Fibroblast of the conjunctiva (primary cell): ENCODE data around the gene ALDOC.
A peak's percentile ranks its signal among the peaks of the same experiment; 100 is the strongest.
"Not testable (repeated sequence)": the region's sequence is repeated elsewhere in the genome, so short reads cannot be mapped to it uniquely, and the experiment has no call there.

Experiments
- DNase-seq: peaks from one replicate; pipeline ENCODE4 v3.0.0-alpha.2; 2010; ENCODE audit warnings: low read depth

Gene ALDOC

DNA sequence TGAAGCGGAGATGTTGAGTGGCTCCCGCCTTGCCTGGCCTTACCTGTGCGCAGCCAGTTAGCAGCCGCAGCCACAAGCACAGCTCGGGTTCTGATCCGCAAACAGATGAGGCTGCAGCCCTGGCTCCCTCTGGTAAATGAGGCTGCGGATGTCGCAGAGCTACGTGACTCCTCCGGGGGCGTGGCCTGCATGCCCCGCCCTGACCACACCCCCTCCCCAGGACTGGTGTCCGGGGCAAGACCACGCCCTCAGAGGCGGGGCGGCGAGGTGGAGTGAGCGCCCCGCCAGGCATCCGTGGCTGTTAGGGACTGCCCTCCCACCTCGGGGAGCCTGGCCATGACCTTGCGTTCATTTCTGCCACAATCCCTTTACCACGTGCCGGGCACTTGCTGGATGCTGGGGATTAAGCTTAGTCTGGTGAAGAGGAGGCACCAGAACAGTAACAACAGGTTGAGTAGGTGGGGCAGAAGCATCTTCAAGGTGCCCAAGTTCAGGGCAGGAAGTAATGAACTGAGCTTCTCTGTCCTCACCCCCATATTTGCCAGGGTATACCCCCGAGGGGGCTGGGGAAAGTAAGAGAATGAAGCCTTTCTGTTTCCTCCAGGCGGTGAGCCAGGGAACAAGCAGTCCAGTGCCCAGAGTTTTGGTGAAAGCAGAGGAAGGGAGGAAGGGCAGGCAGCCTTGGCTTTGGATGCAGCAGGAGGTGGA is at the start of gene ALDOC:
TSS of gene ALDOC (minus strand) at position 138 of the 708 bp plus-strand sequence. CDS start 1,363 bp downstream, outside the sequence.
- DNase-seq: peak; percentile 89

DNA sequence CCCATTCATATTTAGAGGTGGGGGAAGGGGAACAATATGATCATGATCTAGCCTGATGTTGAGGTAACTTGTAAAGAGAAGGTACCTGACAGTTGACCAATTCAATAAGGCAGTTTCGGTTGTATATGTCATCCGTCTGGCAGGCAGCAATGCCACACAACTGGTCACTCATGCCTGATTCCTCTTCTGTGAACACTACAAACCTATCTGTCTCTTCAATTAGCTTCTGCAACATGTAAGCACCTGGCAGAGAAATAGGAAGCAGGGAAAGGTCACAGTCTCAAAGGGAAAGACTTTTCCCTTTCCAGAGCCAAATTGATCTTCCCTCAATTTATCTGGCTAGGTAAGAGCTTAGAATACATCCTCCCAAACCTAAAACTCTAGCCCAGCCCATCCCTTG is 47.5 kb upstream of the ALDOC start:
- DNase-seq: no peak

DNA sequence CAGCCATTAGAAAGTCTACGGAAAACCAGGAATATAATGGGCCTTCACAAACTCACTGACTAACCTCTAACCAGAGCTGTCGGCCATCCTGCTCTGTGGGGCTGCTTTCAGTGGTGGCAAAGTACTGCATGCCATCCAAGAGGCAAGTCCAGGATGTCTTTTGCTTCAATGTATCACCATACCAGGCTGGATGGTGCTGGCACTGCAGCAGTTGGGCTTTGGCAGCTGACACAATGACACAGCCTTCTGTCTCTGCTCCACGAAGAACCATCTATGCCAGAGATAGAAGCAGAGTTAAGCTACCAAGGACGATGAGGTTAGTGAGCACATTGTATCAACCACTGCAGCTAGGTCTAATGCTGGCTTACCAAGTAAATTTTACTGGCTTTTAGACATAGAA is 47.0 kb upstream of the ALDOC start:
- DNase-seq: no peak

DNA sequence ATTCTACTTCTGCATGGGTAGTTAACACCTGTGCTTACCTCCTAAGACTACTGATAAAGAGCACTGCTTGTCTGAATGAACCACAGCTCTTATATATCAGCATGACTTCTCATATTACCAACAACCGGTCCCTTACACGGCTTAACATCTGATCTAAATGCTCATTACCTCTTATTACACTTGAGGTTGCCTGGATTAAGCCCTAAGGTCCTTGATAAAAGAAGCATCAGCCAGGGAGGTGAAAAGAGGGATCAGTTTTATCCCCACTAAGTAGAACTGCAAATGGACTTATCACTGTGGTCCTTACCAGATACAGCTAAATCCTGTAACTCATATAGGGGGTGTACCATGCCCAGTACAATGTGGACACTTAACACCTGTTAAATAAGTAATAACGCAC is 45.5 kb upstream of the ALDOC start:
- no peak for DNase-seq

DNA sequence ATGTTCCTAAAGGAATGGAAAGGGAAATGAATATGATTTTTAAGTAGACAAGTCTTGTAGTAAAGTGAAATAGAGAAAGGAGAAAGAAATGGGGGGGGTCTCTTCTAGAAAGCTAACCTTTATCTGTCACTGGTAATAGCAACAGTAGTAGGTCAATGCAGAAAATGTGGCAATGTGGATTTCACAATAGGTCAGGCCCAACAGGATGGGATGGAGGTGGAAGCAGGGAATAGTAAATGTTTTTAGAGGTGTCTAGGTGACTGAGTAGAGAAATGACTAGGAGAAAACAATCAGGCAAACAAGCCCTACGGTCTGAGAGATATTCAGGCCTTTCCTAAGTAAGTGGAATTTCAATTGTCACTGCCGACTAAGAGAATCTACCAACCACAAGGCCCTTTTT is 43.3 kb upstream of the ALDOC start:
- DNase-seq: no peak

DNA sequence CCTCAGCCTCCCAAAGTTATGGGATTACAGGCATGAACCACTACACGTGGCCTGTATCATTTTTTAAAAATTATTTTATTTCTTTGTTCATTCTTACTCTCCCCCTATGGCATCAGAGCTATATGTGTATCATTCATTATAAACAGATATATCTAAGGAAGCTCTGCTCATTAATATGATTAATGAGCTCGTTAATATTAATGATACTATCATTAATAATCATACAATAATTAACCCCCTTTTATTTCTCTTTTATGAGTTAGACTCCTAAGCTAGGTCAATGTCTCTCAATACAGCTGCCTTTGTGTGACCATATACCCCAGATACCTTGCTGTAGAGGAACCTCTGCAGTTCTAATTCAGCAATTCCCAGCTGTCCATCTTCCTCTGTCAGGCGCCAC is 41.8 kb upstream of the ALDOC start:
- no peak for DNase-seq

DNA sequence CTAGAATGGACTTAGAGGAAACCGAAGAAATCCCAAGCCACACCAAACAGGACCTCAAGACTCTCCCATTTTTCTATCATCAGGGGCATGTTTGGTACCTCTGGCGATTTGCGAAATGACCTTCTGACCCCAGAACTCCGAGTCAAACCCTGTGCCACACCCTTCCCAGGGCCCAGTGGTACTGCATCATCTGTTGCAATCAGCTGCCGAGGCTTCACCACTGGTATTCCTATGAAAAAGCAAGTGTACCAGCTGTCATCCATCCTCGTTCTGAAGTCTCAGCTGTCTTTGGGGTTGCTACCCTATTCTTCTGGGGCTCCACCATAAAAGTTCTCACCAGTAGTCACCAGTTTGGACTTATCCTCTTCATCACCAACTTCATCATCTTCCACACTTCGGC is 39.6 kb upstream of the ALDOC start:
- DNase-seq: no peak

DNA sequence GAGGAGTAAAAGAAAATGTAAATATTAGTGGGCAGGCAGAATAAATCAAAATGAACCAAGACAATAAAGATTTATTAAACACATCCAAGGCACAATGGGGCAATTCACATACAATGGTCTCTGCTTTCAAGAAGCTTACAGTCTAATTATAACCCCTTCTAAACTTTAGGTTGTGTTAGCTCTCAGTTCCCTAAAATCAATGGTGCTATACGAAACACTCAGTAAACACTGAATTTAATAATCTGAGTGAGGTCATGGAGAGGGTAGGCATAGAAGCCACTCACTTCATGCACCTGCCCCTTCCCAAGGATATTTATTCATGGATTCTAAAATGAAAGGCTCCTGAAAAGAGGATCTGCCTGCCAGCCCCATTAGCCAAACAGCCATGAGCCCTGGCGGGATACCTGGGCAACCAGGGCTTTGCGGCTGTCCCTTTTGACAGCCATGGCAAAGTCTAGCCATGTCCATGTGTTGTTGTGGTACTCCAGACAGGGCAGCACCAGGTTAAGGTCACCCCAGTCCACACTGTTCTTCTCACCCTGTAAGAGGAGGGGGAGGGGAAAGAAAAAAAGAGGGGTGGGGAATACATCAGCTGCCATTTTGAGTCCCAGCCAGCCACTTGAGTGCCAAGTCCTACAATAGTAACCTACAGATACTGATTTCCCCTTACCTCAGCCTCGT is 38.7 kb upstream of the ALDOC start:
- DNase-seq: no peak

DNA sequence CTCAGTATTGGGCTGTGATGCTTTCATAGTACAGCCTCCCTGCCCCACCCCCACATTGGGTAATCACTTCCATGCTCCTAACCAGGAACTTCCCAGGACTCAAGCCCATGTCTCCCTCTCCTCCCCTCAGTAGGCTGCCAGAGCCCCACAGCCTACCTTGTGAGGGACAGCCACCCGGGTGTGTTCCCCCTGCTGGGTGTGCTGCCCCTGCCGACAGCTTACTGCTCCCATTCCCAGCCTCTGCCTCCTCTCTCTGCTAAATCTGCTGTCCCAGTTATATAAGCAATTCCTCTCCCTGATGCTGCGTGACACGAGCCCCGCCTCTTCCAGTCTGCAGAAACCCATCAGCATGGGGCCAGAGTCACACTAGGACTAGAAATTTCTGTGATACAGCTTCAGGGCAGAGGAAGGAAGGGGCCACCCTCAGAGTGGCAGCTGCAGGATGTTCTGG is 37.3 kb upstream of the ALDOC start, which contains the start of gene RSKR:
TSS of gene RSKR (minus strand) at position 255 of the 451 bp plus-strand sequence. CDS start at position 231, 24 bp downstream.
- no peak for DNase-seq

DNA sequence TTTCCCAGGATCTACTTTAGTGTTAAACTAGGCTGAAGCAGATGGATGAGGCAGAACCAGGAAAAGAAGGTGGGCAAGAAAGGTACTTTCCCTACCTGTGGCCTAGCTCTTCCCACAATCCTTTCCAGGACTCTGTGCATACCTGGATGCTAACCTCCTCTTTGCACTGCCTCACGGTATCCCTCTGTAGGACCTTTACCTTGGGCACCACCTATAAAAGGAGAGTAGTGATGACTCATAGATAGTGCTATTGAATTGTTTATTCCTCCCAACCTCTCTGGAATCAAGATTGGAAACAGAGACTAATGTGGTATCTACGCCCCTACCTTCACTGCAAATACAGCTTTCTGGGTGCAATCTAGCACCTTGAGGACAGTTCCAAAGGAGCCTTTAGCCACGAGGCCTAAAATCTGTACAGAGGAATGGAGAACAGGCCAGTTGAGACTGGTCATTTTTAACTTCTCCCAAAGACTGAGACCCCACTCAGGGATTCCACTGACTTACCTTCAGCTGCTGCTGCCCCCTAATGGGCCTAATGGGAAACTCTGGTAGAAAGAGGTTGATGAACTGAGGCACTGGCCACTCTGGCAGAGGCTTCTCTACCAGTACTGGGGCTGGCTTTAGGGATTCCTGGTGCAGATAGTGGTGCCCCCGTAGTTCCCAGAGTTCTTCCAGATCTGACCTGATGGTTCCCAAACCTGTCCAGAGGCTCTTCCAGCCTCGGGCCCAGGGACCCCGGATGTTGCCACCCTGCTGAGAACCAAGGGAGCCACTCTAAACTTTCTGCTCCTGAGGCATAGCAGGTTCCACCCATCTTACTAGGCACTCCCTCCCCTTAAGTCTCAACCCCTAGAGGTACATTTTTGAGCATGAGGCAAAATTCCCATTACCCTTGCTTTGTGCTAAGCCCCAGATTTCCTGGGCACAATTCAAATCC is 36.5 kb upstream of the ALDOC start:
- DNase-seq: peak; percentile 21

DNA sequence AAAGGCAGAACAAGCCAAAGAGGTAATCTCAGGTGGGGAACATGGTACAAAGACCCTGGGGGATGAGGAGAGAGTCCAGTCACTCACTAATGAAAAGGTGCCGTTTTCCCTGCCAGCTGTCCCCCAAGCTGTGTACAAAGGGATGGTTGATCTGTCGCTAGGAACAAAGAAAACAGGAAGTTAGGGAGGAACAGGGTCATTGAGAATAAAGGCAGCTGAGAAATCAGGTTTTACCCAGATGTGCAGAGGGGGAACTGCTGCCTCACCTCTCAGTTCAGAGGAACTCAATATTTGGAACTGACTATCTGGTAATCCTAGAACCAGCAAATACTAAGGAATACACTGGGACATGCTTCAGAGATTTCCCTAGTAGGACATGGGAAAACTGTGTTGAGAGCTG is 35.8 kb upstream of the ALDOC start:
- no peak for DNase-seq

DNA sequence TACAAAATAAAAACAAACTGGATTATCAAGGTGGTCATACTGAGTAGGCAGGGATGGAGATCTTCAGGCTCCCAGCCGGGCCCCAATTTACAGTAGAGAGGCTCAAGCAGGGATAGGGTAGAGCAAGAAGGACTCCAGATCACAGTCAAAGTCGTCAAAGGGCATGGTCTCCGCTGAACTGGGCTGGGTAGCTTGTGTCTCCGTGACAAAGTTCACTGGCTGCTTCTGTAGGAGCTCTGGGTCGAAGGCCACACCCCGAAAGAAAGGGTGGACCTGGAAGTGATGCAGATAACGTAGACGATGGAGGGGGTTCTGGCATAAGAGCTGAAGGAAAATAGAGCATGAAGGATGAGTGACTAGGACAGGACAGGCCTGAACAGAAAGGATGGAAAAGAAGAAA is 33.7 kb upstream of the ALDOC start:
- DNase-seq: no peak

DNA sequence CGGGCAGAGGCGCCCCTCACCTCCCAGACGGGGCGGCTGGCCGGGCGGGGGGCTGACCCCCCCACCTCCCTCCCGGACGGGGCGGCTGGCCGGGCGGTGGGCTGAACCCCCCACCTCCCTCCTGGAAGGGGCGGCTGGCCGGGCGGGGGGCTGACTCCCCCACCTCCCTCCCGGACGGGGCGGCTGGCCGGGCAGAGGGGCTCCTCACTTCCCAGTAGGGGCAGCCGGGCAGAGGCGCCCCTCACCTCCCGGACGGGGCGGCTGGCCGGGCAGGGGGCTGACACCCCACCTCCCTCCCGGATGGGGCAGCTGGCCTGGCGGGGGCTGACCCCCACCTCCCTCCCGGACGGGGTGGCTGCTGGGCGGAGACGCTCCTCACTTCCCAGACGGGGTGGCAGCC is 27.3 kb upstream of the ALDOC start:
- not testable (repeated sequence) for DNase-seq

DNA sequence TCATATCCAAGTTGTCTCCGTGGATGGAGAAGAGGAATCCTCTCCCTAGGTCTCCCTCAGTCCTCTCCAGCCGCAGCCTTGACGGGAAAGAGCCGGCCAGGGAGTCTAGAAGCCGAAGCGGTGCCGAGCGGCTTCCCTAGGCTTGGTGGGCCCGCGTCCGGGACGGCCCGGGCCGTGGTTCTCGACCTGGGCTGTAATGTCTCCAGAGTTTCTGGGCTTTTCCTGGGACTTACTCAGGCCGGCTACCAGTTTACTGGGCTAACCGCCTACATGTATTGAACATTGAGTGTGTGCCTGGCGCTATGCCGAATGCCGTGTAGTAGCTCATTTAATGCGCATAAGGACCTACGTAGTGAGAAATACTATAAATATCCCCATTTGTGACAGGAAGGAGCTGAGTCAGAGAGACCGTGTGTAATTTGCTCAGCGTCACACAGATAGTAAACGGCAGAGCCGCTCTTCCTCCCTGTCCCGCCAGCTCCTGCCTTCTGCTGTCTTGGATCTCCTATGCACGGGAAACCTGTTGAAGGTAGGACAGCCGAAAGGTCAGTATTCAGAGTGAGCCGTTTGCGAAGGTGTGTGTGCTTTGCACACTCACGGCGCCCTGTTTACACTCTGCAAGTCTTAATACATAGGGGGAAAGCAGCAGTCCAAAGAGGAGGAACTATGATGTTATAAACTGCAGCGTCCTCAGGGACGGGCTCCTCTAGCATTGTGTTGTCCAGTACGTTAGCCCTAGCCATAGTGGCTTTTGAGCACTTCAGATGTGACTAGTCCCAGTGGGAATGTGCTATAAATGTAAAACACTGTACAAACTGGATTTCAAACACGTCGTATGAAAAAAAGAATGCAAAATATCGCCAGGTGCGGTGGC is 22.9 kb upstream of the ALDOC start:
- DNase-seq: peak; percentile 72

DNA sequence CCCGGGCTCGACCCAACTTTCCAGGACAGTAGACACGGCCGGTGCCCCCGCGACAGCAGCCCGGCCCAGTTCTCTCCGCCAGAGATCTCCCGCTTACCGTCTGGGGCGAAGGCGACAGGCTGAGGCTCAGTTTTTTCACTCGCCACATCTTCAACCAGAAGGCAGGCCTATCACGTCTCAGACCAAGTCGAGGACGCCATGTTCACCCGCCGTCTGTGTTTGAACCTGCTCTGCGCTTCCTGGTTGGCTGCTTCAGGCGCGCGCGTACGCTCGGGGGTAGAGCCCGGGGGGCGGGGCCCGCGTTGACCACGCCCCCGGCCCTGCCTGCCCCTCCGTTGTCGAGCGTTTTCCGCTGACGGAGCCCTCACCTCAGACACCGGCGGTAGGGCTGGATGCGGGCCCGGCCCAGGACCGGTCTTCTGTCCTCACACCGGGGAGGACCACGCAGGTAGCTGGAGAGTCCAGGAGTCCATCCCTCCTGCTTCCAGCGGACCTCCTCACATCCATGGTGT is 22.2 kb upstream of the ALDOC start, which contains the start of gene SPAG5:
TSS of gene SPAG5 (minus strand) at position 227 of the 512 bp plus-strand sequence. CDS start at position 148, 79 bp downstream.
- DNase-seq: peak; percentile 89

DNA sequence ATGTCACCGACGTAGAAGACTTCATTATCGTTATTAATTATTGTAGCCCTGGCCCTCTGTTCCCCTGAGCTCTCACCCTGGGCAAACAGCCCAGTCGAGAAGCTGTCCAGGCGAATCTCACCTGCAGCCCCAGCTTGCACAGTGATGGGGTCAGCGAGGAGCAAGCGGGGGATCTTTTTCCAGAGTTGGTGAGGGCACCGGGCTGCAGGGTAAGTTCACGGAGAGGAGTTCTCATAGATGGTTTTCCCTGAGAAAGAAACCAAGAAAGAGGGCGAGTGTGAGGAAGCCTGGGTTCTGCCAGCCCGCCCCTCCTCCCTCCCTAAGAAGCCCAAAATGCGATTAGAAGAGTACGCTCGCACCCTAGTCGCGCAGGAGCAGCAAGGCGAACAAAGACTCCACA is 21.7 kb upstream of the ALDOC start:
- no peak for DNase-seq

DNA sequence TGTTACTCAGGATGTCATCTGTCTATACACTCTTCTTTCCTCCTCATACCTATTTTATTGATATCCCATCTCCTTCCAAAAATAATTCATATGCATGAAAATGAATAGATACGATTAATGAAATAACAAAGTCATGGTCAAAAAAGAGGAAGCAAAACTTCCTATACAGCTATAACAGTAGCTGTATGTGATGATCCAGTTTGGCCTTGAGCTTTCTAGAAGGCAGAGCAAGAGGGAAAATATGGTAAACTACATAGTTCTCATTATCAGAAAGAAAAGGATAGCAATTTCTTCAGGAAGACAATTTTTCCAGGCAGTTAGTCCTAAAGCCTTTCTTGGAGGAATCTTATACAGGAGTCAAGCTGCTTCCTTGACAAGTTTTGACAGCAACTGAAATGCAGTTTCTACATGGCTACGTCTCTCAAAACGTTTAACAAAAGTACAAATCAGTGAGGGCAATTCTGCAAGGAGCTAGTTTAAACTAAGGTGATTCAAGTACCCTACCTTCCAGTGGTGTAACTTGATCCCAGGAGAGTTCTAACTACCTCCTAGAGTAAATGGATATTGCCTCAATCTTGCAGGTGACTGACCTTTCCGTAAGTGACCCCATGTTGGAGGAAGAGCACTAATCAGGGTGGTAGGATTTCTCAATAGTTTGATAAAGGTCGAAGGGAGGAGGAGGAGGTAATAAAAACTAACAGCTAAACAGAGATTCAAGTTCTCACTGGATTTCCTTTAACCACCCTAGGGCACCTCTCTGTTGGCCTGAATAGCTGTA is 21.1 kb upstream of the ALDOC start:
- no peak for DNase-seq

DNA sequence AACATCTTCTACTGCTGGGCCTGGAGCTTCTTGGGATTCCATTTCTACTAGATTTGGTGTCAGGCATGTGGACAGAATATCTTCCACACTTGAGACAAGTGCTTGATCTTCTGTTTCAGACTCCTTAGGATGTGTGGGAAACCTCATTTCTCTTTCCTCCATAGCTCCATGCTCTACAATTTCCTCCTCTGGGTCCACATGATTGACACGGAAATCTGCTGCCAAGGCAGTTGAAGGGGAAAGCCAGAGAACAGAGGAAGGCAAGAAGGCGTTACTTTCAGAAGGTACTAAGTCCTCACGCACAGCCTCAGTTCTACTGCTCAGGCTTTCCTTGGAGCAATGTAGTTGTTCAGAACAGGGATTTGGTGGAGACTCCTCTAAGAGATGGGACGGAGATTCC is 15.6 kb upstream of the ALDOC start:
- no peak for DNase-seq

DNA sequence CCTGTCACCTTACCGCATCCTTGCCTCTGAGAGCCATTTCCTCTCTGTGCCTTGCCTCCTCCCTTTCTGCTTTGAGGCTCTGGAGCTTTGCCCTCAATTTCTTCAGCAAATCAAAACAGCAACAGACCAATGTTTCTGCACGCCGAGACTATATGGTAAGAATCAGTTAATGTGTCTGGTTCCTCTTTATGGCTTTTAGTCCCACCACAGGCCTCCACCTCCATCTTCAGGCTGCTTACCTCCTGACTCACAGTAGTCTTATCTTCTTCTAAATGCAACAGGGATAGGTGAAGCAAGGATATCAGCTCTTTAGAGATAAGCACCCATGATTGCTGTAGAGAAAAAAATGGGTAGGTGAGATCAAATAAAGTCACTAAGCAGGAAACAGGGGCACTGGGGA is 9.2 kb upstream of the ALDOC start:
- no peak for DNase-seq

DNA sequence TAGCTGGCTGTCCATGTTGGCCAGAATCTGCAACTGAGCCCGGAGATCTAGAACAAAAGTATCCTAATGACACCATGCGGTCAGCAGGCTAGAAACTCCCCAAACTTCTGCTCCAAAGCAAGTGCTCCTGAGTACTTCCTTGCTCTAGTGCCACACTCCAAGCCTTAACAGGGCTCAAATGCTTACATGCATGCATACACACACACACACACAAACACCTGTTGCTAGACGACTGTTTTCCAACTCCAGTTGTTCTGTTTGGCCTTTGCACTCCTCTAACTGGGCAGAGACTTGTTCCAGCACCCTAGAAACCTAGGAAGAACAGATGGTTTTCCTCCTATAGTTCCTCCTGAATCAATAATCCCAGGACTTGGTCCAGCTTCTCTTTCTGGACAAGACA is 7.7 kb upstream of the ALDOC start:
- no peak for DNase-seq
